Stimulated activated CD4-positive, alpha-beta T cell treated with anti-CD3 and anti-CD28 coated beads, Interleukin-12 subunit alpha, Interleukin-12 subunit beta, amount 100 ng/mL, for 48 hours (primary cell): ENCODE results near the gene CLTB.
"Not testable (repeated sequence)": the region's sequence is repeated elsewhere in the genome, so short reads cannot be mapped to it uniquely, and the experiment has no call there.

Source experiments
- DNase-seq, 3 donors: peaks; one replicate each; pipeline ENCODE4 v3.0.0-alpha.2; 2020; ENCODE audit warnings: low read depth in 2 of 3, low spot score in 1 of 3

The CLTB gene

DNA sequence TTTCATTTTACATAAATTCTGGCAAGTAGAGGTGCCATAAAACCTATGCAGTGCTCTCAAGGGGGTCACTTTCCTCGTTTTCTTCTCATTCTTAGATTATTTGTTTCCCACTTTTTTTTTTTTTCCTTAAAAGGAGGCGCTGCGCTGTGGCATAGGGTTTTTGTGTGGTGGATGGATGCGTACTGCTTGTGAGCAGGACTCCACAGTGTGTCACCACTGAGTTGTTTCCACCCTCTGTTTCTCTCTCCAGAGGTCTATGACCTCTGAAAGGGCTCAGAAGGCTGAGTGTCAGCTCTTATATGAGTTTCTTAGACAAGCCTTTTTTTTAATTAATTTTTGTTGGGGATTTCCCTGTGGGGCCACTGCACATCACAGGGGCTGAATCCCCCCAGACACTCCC lies 13.6 kb upstream of the CLTB start:
- DNase-seq: no peak

GRCh38 chr5:176427971-176428370 lies 11.6 kb upstream of the CLTB start:
- DNase-seq: no peak

- no peak for DNase-seq
Measured at GRCh38 chr5:176426876-176427275, 10.5 kb upstream of the CLTB start.

DNA sequence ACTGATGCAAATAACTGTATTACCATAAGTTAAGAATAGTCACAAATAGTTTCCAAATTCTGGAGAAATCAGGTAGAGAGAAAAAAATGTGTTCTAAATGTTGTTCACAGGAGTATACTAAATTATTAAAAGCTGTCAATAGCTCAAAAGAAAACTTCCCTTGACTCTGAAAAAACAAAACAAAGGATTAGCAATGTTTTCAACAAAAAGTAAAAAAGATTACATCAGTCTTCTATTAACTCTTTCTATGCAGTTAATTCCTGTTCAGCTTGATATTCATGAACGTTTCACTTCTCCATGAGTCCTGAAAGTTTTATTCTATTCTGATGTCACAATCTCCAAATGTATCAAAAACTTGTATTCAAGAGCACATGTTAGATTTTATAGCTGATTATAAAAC lies 9.5 kb upstream of the CLTB start:
- no peak for DNase-seq

- no peak for DNase-seq
Measured at GRCh38 chr5:176425138-176425537, 8.8 kb upstream of the CLTB start.

DNA sequence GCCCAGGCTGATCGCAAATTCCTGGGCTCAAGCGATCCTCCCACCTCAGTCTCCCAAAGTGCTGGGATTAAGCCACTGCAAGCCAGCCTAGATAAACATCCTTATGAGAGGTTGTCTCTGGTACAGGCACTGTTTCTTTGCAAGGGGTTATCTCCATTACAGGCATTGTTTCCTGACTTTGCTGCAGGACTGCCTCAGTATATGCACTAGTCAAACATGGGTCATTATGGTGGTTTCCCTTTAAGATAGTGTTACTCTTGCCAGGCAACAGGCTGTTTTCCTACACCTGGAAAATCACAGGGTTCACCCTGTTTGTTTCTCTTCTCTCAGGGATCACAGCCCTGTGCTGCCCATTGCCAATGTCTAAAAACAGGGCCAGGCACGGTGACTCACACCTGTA lies 7.8 kb upstream of the CLTB start:
- DNase-seq: no peak

GRCh38 chr5:176420972-176421544 lies 4.7 kb upstream of the CLTB start:
- no peak for DNase-seq

GRCh38 chr5:176420086-176420485 lies 3.7 kb upstream of the CLTB start:
- DNase-seq: no peak

DNA sequence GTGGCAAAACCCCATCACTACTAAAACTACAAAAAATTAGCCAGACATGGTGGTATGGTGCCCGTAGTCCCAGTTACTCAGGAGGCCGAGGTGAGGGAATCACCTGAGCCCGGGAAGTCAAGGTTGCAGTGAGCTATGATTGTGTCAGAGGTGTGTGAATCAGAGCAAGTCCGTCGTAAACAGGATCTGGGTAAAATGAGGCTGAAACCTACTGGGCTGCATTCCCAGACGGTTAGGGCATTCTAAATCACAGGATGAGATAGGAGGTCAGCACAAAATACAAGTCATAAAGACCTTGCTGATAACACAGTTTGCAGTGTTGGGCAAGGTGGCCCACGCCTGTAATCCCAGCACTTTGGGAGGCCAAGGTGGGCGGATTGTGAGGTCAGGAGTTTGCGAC lies 1.9 kb upstream of the CLTB start:
- DNase-seq: no peak

- no peak for DNase-seq
Measured at GRCh38 chr5:176416965-176417364, 626 bp upstream of the CLTB start.

DNA sequence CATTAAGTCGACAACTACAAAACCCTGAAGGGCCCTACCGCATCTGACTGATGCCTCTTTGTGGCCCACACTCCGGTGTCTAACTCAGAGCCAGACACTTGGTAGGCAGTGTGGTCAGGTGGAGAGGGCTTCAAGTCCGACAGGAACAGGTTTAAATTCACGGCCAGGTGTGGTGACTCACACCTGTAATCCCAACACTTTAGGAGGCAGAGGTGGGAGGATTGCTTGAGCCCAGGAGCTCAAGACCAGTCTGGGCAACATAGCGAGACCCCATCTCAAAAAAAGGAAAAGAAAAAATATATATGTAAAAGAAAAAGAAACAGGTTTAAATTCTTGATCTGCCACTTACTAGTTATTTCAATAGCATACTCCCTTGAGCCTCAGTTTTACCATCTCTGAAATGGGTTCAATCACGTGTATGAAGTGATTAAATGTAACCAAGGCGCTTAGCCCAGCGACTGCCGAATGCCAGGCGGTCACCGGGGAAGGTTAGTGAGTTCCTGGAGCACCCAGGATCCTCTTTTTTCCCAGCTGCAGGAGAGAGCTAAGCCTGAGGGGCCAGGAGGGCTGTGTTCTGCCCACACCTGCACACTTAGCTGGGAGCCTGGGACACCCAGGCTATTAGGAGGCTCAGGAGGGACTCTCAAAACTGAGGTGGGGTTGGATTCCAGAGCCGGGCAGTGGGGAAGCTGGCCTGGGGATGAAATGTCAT lies 943 bp downstream of the CLTB start:
- DNase-seq: no peak

DNA sequence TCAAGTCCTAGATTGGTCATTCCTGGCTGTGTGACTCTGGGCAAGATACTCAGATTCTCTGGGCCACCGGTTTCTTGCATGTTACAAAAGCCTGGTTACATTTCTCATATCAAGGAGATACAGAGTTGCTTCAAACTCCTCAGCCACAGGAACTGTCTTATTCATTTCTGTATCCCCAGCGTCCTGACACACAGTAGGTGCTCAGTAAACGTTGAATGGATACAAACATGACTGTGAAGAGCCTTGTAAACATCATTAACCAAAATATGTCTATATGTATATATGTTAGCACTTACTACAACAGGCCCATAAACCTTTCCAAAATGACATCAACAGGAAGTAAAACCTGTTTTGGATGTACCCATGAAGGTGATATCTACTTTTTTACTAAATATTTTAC lies 1.6 kb downstream of the CLTB start:
- no peak for DNase-seq

GRCh38 chr5:176413709-176414191 lies 2.6 kb downstream of the CLTB start:
- DNase-seq: no peak

GRCh38 chr5:176413255-176413565 lies 3.1 kb downstream of the CLTB start:
- DNase-seq: no peak

- no peak for DNase-seq
Measured at GRCh38 chr5:176412517-176413254, 3.7 kb downstream of the CLTB start.

GRCh38 chr5:176410486-176411180 lies 5.7 kb downstream of the CLTB start:
- no peak for DNase-seq

- no peak for DNase-seq
Measured at GRCh38 chr5:176409765-176410164, 6.6 kb downstream of the CLTB start.

GRCh38 chr5:176408590-176408989 lies 7.7 kb downstream of the CLTB start:
- DNase-seq: no peak

DNA sequence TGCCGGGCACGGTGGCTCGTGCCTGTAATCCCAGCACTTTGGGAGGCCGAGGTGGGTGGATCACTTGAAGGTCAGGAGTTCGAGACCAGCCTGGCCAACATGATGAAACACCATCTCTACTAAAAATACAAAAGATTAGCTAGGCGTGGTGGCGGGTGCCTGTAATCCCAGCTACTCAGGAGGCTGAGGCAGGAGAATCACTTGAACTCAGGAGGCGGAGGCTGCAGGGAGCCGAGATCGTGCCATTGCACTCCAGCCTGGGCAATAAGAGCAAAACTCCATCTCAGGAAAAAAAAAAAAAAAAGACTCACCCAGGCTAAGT lies 8.1 kb downstream of the CLTB start:
- DNase-seq: not testable (repeated sequence)

GRCh38 chr5:176407456-176408251 lies 8.7 kb downstream of the CLTB start:
- no peak for DNase-seq

GRCh38 chr5:176406436-176407052 lies 9.8 kb downstream of the CLTB start:
- DNase-seq: no peak
